GM19397 (cell line): ENCODE data around the gene BLTP3A.
"Not testable (repeated sequence)": the region's sequence is repeated elsewhere in the genome, so short reads cannot be mapped to it uniquely, and the experiment has no call there.

Experiments used
- ATAC-seq: cut with Tn5 transposase; IDR thresholded peaks from one replicate; pipeline ENCODE4 v1.9.1; 2021; ENCODE audit warnings: mild to moderate bottlenecking, moderate library complexity; ENCODE audit not compliant: unreplicated experiment

BLTP3A gene, protein sequence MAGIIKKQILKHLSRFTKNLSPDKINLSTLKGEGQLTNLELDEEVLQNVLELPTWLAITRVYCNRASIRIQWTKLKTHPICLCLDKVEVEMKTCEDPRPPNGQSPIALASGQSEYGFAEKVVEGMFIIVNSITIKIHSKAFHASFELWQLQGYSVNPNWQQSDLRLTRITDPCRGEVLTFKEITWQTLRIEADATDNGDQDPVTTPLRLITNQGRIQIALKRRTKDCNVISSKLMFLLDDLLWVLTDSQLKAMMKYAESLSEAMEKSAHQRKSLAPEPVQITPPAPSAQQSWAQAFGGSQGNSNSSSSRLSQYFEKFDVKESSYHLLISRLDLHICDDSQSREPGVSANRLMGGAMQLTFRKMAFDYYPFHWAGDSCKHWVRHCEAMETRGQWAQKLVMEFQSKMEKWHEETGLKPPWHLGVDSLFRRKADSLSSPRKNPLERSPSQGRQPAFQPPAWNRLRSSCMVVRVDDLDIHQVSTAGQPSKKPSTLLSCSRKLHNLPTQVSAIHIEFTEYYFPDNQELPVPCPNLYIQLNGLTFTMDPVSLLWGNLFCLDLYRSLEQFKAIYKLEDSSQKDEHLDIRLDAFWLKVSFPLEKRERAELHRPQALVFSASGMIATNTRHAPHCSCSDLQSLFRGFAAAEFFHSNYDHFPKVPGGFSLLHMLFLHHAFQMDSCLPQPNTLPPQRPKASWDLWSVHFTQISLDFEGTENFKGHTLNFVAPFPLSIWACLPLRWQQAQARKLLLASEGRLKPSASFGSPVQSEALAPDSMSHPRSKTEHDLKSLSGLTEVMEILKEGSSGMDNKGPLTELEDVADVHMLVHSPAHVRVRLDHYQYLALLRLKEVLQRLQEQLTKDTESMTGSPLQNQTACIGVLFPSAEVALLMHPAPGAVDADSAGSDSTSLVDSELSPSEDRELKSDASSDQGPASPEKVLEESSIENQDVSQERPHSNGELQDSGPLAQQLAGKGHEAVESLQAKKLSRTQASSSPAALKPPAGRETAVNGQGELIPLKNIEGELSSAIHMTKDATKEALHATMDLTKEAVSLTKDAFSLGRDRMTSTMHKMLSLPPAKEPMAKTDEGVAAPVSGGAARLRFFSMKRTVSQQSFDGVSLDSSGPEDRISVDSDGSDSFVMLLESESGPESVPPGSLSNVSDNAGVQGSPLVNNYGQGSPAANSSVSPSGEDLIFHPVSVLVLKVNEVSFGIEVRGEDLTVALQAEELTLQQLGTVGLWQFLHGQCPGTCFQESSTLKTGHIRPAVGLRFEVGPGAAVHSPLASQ (N-terminal part only)

DNA sequence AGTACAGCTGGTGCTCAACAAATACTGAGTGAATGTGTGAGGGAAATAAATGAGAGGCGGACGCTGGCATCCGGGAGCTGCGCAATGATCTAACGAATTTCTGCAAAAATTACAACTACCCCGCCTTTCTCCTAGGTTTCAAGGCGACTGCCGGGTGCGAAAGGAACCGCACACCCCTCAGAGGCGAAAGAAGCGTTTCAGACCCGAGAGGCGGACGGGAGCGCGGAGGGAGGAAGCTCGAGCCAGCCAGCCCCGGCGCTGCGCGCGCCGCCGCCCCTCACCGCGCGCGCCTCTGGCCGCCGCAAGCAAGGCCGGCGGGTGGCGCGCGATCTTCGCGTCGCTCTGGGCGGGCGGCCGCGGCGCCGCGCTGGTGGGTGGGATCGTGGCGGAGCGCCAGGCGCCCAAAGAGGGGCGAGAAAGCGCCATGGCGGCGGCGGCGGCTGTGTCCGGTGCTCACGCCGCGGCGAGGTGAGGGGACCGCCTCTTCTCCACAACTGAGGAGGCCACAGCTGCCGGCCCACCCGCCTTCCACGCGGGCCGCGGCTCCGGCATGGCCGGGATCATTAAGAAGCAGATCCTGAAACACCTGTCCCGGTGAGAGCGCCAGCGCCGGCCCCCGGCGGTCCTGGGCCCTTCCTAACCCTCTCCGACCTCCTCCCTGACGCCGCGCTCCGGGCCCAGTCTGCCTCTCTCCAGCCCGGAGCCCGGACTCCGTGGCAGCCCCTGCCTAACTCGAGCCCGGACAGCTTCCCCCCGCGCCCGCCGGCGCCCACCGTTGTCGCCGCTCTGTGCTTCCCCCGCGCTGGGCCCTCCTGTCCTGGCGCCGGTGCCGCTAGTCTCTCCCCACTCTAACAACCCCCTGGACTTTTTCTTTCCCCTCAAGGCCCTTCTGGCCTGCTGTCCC is at the start of gene BLTP3A:
Gene BLTP3A, plus strand, starts transcription at position 383 of the 904 bp plus-strand sequence. Its CDS starts 168 bp downstream, at position 551.
- peak; percentile 89 for ATAC-seq

DNA sequence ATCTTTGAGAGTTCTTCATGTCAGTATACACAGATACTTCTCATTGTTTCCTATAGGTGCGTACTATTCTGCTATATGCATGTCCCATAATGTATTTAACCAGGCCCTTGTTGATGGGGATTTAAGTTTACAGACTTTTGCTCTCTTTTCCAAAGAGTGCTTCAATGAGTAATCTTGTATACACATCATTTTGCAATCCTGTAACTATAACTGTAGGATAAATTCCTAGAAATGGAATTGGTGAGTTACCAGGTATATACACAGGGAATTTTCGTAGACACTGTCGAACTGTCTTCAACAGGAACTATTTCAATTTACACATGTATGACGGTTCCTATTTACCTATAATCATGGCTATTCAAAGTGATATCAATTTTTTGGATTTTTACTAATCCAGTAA is 49.8 kb upstream of the BLTP3A start:
- no peak for ATAC-seq

DNA sequence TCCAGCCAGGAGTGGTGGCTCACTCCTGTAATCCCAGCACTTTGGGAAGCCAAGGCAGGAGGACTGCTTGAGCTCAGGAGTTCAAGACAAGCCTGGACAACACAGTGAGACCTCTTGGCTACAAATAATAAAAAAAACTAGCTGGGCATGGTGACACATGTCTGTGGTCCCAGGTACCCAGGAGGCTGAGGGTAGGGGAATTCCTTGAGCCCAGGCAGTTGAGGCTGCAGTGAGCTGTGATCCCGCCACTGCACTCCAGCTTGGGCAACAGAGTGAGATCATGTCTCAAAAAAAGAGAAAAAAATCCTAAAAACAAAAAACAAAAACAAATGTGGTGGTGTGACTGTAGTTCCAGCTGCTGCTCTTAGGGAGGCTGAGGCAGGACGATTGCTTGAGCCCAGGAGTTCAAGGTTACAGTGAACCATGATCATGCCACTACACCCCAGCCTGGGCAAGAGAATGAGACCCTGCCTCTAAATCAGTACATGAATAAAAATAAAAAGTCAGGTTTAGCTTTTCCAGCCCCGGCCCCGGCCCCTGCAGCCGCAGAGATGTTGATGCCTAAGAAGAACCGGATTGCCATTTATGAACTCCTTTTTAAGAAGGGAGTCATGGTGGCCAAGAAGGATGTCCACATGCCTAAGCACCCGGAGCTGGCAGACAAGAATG is 48.1 kb upstream of the BLTP3A start:
- no peak for ATAC-seq

DNA sequence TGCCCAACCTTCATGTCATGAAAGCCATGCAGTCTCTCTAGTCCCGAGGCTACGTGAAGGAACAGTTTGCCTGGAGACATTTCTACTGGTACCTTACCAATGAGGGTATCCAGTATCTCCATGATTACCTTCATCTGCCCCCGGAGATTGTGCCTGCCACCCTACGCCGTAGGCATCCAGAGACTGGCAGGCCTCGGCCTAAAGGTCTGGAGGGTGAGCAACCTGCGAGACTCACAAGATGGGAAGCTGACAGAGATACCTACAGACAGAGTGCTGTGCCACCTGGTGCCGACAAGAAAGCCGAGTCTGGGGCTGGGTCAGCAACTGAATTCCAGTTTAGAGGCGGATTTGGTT is 47.6 kb upstream of the BLTP3A start:
- ATAC-seq, result not testable (repeated sequence)

DNA sequence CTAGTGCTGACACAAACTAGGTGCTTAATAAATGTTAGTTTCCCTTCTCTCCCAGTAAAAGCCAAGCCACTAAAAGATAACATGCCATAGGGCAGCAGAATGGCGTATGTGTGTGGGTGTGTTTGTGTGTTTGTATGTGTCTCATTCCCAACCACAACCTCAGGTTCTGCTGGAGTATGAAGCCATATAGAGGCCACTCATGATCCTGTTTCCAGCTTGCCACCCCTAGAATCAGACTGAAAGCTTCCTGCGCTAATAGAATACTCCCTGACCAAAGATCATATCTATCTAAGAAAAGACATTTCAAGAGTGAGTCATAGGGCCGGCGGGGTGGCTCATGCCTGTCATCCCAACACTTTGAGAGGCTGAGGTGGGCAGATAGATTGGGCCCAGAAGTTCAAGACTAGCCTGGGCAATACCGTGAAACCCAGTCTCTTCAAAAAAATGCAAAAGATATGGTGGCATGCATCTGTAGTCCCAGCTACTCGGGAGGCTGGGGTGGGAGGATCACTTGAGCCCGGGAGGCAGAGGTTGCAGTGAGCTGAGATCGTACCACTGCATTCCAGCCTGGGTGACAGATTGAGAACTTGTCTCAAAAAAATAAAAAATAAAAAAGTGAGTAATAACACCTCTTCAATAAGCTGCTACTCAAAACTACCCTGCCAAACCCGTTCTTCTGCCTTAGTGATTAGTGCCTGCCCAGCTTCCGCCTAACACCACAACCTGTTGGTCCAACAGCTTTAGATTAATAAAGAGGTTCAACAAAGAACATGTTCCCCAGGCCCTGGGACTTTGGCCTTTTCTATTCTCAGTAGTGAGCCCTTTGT is 46.4 kb upstream of the BLTP3A start:
- ATAC-seq, result no peak

DNA sequence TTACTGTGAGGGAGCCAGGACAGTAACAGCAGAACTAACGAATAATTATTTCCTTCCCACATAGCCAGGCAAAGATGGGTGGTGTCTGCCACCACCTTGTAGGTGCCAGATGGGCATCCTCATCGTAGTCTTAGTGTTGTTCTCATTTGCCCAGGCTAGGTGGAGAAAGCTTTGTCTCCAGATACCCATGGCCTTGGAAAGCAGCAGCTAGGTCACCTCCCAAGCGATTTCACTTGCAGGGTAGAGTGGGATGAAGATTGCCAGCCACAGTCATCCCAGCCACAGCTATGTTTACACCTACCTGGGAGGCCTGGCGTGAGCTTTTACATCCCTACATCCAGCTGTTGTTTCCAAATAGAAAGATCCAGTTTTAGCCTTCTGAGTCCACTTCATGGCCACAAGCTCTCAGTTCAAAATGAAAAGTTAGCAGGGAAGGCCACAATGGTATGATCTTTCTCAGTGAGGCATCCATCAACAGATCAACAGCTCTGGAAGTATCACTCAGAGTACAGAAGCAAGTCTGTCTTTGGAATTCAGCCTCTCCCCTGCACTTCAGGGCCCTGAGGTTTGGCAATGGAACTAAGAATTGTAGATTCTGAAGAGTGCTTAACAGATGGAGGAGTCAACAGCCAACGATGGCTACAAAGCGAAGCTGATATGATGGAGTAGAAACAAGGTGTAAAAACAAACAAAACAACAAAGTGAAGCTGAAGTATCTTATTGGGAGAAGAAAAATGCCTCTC is 45.6 kb upstream of the BLTP3A start:
- ATAC-seq, result no peak

DNA sequence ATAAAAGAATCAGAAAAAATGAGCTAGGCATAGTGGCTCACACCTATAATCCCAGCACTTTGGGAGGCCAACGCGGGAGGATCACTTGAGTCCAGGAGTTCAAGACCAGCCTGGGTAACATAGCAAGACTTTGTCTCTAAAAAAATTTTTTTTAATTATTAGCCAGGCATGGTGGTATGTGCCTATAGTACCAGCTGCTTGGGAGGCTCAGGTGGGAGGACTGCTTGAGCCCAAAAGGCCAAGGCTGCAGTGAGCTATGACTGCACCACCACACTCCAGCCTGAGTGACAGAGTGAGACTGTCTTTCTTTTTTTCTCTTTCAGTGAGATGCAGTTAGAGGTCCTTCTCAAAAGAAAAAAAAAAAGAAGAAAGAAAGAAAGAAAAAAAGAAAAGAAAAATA is 43.1 kb upstream of the BLTP3A start:
- no peak for ATAC-seq

DNA sequence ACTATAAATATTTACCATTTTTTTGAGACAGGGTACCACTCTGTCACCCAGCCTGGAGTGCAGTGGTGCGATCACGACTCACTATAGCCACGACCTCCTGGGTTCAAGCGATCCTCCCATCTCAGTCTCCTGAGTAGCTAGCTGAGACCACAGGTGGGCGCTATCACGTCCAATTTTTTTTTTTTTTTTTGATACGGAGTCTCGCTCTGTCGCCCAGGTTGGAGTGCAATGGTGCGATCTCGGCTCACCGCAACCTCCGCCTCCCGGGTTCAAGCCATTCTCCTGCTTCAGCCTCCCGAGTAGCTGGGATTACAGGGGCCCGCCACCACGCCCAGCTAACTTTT is 35.4 kb upstream of the BLTP3A start:
- not testable (repeated sequence) for ATAC-seq

DNA sequence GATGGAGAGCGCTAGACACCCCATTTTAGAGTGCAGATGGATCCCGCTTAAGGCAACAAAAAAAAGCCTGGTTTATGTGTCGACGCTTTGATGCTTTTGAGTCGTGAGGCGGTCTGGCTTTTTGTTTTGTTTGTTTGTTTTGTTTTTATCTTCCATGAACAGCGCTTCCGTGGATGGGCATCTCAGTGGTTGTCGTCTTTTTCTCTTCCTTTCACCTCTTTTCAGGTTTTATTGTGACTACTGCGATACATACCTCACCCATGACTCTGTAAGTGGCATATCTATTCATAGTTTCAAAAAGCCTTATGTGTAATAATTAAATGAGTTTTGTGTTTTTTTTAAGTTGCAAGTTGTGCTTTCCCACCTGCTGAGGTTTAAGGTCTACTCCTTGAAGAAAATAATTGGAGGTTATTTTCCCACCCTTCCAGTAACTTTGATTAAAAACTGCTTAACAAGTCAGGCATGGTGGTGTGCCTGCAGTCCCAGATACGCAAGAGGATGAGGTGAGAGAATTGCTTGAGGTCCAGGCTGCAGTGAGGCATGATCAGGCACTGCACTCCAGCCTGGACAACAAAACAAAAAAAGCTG is 34.1 kb upstream of the BLTP3A start:
- no peak for ATAC-seq

DNA sequence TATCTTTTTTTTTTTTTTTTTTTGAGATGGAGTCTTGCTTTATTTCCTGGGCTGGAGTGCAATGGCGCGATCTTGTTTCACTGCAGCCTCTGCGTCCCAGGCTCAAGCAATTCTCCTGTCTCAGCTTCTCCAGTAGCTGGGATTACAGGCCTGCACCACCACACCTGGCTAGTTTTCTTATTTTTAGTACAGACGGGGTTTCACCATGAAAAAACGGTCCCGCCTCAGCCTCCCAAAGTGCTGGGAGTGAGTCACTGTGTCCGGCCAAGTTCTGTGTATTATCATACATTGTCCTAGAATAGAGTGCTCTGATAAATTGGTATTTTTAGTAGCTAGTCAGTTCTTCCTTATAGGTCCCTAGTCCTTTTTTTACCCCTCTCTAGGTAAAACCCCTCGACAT is 31.8 kb upstream of the BLTP3A start:
- ATAC-seq, result no peak

DNA sequence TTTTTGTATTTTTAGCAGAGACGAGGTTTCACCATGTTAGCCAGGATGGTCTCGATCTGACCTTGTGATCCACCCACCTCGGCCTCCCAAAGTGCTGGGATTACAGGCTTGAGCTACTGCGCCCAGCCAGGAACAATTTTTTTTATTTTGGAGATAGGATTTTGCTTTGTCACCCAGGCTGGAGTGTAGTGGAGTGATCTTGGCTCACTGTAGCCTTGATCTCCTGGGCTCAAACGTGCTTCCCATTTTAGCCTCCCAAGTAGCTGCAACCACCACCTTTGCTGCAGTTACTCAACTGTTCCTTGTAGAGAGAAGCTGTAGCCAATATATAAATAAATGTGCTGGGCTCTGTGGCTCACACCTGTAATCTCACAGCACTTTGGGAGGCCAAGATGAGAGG is 30.2 kb upstream of the BLTP3A start:
- not testable (repeated sequence) for ATAC-seq

DNA sequence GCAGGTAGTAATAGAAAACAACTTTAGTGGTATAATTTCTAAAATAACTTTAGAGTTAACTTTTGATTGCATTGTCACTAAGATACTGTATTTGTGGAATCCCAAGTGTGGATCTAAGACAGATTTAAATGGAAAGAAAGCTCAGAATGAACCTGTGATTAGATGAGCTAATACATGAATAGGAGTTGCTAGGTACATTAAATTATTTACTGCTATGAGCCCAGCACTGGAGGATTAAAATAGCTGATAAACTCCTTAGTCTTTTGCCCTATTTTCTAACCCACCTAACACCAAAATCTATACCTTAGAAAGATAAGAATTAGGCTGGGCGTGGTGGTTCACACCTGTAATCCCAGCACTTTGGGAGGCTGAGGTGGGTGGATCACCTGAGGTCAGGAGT is 23.7 kb upstream of the BLTP3A start:
- ATAC-seq, result no peak

DNA sequence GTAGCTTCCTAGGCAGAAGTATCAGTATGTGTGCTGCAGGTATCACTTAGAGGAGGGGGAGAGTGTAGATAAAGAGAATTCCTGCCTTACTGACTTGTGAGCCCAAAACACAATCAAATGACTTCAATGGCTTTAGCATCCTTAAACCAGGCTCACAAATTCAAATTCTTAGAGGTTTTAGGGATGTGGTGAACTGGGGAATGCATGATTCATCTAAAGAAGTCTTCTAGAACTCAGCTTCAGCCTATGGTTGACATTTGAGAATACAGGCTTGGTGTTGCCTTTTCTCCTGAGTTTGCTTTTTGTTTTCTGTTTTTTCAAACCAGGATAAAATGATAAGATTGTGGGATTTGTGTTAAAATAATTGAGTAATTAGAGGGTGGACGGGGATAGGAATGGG is 20.2 kb upstream of the BLTP3A start:
- no peak for ATAC-seq

DNA sequence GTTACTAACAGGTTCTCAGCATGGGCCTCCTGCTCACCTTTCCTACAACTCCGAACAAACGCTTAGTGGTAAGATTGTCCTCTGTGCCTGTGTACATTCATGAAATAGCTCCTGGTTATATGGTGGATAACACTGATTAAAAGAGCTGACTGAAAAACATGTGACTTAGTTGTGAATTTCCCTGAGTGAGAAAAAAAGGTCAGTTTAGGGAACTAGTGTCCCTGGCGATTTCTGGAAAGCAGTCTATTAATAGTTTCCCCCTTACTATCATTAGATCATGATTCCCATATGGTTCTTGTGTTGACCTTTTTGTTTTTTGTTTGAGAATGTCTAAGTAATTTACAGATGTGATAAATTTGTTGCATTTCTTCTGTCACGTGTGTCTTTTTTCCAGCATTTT is 18.9 kb upstream of the BLTP3A start:
- no peak for ATAC-seq

DNA sequence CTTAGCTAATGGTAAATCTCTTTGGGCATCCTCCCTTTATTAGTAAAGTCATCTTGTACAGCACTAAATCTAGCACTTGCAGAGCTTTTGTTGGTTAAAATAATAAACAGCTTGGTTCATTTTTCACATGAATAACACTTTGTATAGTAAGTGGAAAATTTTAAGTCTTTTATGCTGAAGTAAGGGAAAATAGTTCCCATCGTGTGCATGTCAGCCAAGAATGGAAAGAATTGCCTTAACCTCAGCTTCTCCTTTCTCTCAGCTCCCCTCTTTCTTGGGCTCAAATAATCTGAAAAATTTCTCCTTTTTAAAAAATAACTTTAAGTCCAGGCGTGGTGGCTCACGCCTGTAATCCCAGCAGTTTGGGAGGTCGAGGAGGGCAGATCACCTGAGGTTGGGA is 18.0 kb upstream of the BLTP3A start:
- no peak for ATAC-seq

DNA sequence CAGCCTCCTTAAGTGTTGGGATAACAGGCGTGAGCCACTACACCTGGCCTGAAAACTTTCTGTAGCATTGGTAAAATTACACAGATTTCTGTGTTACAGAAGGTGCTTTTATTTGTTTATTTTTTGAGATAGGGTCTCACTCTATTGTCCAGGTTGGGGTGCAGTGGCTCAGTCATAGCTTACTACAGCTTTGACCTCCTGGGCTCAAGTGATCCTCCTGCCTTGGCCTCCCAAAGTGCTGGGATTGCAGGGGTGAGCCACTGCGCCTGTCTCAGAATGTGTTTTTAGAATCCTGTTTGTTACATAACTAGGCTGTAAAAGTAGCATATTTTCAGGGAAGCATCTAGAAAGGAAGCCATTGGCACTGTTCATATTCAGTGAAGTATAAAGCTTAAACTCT is 16.9 kb upstream of the BLTP3A start:
- no peak for ATAC-seq

DNA sequence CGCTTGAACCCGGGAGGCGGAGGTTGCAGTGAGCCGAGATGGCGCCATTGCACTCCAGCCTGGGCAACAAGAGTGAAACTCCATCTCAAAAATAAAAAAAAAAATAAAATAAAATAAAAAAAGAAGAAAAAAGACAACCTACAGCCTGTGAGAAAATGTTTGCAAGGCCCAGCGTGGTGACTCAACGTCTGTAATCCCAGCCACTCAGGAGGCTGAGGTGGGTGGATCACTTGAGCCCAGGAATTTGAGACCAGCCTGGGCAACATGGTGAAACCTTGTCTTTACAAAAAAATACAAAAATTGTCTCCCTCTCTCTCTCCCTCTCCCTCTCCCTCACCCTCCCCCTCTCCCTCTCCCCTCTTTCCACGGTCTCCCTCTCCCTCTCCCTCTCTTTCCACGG is 6.5 kb upstream of the BLTP3A start:
- not testable (repeated sequence) for ATAC-seq

DNA sequence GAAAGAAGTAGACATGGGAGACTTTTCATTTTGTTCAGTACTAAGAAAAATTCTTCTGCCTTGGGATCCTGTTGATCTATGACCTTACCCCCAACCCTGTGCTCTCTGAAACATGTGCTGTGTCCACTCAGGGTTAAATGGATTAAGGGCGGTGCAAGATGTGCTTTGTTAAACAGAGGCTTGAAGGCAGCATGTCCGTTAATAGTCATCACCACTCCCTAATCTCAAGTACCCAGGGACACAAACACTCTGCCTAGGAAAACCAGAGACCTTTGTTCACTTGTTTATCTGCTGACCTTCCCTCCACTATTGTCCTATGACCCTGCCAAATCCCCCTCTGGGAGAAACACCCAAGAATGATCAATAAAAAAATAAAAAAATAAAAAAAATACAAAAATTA is 4.7 kb upstream of the BLTP3A start:
- not testable (repeated sequence) for ATAC-seq
